GM12892 (cell line): Measurements from ENCODE around the gene OTUD4.

Experiments used
- POLR2A ChIP-seq: IDR thresholded peaks from 2 replicates; pipeline ENCODE4 v1.6.1; 2011; ENCODE audit warnings: low read depth, low read length, control low read depth
- POLR2AphosphoS5 ChIP-seq: IDR thresholded peaks from 2 replicates; pipeline ENCODE4 v1.6.1; 2011; ENCODE audit warnings: low read depth, low read length, control low read depth
- TAF1 ChIP-seq: IDR thresholded peaks from 2 replicates; pipeline ENCODE4 v1.6.1; 2011; ENCODE audit warnings: low read depth, mild to moderate bottlenecking, control low read depth, low read length, borderline replicate concordance

DNA sequence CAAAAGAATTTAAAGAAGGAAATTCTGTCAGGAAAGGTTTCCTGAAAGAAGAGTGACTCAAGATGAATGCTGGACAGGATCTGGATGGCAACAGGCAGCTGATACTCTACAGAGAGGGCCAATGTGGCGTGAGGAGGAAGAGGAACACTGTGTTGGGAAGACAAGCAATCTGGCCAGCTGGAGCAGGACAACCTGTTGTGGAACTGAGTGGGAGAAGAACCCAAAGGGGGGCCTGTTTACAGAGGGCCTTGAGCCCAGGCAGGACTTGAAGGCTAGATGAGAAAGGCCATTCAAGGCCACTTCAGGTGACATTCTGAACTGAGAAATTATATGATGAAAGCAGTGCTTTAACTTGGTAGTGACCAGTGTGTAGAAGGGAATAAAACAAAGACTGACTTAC, 8.5 kb downstream of the OTUD4 start:
- TF ChIP-seq POLR2A (no peak), POLR2AphosphoS5 (no peak), TAF1 (no peak)
